A549 (cell line): ENCODE data around the gene CACNA1D.

Experiments
- CTCF ChIP-seq: fragments of >200 bp; sonication (Bioruptor Twin); formaldehyde crosslinking; IDR thresholded peaks from 3 replicates; pipeline ENCODE4 v1.5.1; 2016
- EP300 ChIP-seq, 2 experiments: fragments of >200 bp; sonication (Bioruptor Twin); formaldehyde crosslinking; IDR thresholded peaks; 2 replicates in 1 of 2; 3 replicates in 1 of 2; pipeline ENCODE4 v1.6.1; 2016 to 2017
- HMGXB4 ChIP-seq: fragments of 250-450 bp; sonication (Bioruptor Pico); IDR thresholded peaks from 2 replicates; pipeline ENCODE4 v1.5.0; 2021; ENCODE audit warnings: mild to moderate bottlenecking, moderate library complexity, borderline replicate concordance
- HOXB5 ChIP-seq: fragments of 250-450 bp; sonication (Bioruptor Pico); IDR thresholded peaks from 2 replicates; pipeline ENCODE4 v1.5.0; 2020; ENCODE audit warnings: mild to moderate bottlenecking, moderate library complexity
- MAZ ChIP-seq: fragments of 150-350 bp; IDR thresholded peaks from 2 replicates; pipeline ENCODE4 v1.6.1; 2014; ENCODE audit warnings: antibody characterized with exemption, low read depth, low read length, borderline replicate concordance
- POLR2A ChIP-seq: IDR thresholded peaks from 2 replicates; pipeline ENCODE4 v1.6.1; 2012; ENCODE audit warnings: mild to moderate bottlenecking, low read length
- RAD21 ChIP-seq, 2 experiments: fragments of >200 bp in 1 of 2; sonication (Bioruptor Twin) in 1 of 2; formaldehyde crosslinking in 1 of 2; IDR thresholded peaks in 1 of 2; conservative IDR thresholded peaks in 1 of 2; 2 replicates in 1 of 2; 3 replicates in 1 of 2; pipeline ENCODE4 v1.6.1; 2012 to 2018; ENCODE audit warnings: inconsistent platforms in 1 of 2
- REST ChIP-seq: fragments of 200-600 bp; sonication (generic); IDR thresholded peaks from 2 replicates; pipeline ENCODE4 v1.6.1; 2016; ENCODE audit warnings: antibody characterized with exemption, mild to moderate bottlenecking, moderate library complexity

- no peak for TF ChIP-seq CTCF
- no peak for TF ChIP-seq EP300 (IDR thresholded peaks at IDR 0.05)
- no peak for TF ChIP-seq RAD21 (conservative IDR thresholded peaks at IDR 0.05 in 1 of 2, IDR thresholded peaks at IDR 0.05 in 1 of 2)
- TF ChIP-seq POLR2A = no peak
- no peak for TF ChIP-seq REST
- TF ChIP-seq HMGXB4 (CRISPR knock-in tag) = no peak
- TF ChIP-seq MAZ = no peak
- TF ChIP-seq HOXB5 (CRISPR knock-in tag) = no peak
Observed at GRCh38 chr3:53613125-53613524, 118.7 kb downstream of the CACNA1D start.
